Breast epithelium (tissue), 3 donors: ENCODE data around the gene MOB3A.

Source experiments
- POLR2A ChIP-seq: fragments of 450-650 bp; IDR thresholded peaks from one replicate; pipeline ENCODE4 v1.6.1; 2016; ENCODE audit warnings: antibody characterized with exemption, mild to moderate bottlenecking, moderate library complexity
- POLR2AphosphoS5 ChIP-seq, 3 donors: sonication (generic); formaldehyde crosslinking; IDR thresholded peaks; one replicate each; pipeline ENCODE4 v1.6.1; 2017; ENCODE audit warnings: antibody characterized with exemption in 3 of 3
- TF ChIP-seq, protein P1 (sequence below), 3 donors: fragments of 450-650 bp; IDR thresholded peaks; one replicate each; pipeline ENCODE4 v1.5.1; 2016 to 2017; ENCODE audit warnings: antibody characterized with exemption in 3 of 3, mild to moderate bottlenecking in 3 of 3, moderate library complexity in 3 of 3

DNA sequence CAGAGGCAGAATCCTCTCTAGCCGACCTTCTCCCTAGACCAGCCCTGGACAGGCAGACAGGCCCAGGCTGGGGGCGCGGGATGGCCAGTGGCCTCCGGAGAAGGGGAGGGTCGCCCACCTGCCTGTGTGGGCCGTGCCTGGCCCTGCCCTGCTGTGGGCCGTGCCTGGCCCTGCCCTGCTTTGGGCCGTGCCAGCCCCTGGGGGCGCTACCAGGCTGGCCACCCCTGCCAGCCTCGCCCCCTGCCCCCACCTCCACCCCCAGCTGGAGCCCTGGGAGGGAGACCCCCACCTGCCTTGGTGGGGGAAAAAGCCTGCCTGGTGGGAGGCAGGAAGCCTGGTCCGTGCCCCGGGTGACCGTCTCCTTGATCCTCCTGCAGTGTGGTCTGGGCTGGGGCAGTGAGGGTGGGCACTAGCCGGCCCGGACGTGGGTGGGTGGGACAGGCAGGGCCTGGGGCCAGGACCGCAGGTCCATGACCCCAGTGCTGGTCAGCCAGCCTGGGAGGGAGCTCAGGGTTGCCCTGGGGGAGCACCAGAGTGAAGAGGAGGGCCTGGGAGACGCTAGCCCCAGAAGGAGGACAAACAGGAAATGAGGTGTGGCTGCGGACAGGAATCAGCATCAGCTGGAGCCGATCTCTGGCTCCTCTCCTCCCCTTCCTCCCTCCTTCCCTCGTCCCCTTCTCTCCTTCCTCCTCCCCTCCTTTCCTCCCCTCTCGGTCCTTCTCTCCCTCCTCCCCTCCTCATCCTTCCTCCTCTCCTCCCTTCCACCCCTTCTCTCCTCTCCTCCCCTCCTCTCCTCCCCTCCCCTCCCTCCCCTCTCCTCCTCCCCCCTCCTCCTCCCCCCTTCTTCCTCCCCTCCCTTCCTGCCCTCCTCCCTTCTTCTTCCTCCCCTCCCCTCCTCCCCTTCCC is 39.9 kb downstream of the MOB3A start:
- TF ChIP-seq, protein P1, sequence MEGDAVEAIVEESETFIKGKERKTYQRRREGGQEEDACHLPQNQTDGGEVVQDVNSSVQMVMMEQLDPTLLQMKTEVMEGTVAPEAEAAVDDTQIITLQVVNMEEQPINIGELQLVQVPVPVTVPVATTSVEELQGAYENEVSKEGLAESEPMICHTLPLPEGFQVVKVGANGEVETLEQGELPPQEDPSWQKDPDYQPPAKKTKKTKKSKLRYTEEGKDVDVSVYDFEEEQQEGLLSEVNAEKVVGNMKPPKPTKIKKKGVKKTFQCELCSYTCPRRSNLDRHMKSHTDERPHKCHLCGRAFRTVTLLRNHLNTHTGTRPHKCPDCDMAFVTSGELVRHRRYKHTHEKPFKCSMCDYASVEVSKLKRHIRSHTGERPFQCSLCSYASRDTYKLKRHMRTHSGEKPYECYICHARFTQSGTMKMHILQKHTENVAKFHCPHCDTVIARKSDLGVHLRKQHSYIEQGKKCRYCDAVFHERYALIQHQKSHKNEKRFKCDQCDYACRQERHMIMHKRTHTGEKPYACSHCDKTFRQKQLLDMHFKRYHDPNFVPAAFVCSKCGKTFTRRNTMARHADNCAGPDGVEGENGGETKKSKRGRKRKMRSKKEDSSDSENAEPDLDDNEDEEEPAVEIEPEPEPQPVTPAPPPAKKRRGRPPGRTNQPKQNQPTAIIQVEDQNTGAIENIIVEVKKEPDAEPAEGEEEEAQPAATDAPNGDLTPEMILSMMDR (IDR thresholded peaks at IDR 0.05), result no peak
- peak; percentile 24 for TF ChIP-seq POLR2A
- peak in 2 of 3 donors; percentile 61 to 62 for TF ChIP-seq POLR2AphosphoS5 (IDR thresholded peaks at IDR 0.05)
